ENCODE data around the gene ENTHD1.

ENTHD1 gene

DNA sequence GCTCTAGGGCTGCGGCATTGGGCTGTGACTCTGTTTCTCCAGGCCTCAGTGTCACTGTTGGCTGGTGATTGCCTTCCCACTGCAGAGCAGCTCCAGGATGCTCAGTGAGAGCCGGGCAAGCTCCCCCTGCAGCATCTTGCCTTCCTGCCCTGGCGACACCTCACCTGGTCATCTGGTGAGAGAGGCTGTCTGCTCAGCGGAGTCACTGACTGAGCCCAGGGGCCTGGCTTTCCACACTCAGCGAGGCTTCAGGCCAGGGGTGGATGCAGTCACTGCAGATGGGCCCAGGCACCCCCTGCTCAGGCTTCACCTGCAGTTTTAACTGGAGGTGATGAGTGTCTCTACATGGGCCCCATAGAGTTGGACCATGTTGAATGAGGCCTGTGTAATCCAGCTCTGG, 186.2 kb downstream of the ENTHD1 start:
- DNase-seq, result no peak

- no peak for DNase-seq
Measured at GRCh38 chr22:39706376-39707140, 187.0 kb downstream of the ENTHD1 start.

DNA sequence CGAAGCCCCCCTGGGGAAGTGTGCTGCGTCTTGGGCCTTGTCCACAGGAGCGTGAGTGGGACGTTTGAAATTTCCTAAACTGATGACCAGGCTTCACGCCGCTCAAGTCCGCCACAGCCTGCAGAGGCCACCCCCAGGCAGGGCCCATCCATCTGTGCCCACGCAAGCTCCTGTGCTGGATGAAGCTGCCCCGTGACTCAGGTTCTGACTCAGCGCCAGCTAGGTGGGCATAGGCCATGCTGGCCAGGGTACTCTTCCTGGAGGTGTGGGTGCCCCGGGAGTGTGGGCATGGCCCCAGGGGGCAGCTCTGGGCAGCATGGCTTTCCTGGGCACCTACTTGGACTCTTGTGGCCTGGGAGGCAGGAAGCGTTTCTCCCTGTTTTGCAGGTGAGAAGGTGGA, 188.2 kb downstream of the ENTHD1 start:
- DNase-seq, result no peak

DNA sequence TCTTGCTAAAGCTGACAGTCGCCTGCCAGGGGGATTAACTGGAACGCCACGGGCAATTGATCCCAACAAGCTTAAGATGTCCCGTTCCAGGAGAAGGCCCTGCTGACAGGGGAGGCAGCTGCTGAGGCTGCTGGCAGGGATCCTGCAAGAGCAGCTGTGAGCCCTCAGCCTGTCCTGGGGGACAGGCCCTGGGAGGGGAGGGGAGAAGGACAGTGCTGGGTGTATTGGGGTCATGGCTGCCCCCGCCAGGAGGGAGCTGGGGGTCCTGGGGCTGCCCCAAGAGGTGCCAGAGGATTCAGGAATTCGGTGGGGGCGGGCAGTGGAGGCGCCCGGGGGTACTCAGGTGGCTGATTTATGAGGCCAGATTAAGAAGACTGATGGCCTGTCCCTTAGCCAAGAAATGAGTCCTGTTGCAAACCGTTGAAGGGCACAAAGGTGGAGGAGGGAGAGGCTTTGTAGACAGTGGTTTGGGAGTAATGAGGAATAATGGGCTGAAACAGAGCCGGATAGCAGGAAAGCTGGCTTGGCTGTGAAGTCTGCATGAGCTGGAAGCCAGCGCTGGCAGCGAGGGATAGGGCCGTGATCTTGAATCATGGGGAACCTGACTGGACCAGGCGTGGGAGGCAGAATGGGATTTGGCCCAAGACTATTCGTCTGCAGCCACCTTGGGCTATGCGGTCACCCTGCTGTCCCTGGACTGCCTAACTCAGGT, 189.5 kb downstream of the ENTHD1 start:
- no peak for DNase-seq

- DNase-seq, result no peak
Measured at GRCh38 chr22:39703091-39703490, 190.5 kb downstream of the ENTHD1 start.

GRCh38 chr22:39700565-39700964, 193.0 kb downstream of the ENTHD1 start:
- DNase-seq, result no peak

- no peak for DNase-seq
Measured at GRCh38 chr22:39699631-39700360, 193.8 kb downstream of the ENTHD1 start.

- DNase-seq, result no peak
Measured at GRCh38 chr22:39697790-39698430, 195.7 kb downstream of the ENTHD1 start.

DNA sequence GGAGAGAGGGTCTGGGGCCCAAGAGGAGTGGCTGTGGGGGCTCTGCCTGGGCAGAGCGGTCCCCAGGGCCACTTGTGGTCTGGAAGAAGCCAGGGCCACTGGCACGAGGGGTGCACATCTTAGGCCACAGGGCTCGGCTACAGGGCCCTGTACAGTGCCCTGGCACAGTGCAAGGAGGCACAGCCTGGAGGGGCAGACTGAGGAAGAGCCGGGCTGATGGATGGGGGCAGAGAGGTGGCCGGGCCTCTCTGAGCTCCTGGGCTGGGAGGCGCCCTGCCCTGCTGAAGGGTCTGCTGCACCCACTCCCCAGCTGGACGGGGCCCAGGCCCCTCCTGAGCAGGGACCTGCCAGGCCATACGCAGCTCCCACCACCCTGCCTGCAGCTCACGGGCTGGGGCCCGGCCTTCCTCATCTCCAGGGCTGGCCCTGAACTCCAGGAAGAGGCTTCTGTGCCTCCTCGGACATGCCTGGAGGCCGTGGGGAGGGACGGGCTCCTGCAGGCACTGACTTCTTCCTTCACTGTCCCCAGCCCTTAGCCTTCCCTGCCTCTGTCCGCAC, 199.5 kb downstream of the ENTHD1 start:
- DNase-seq, result no peak

Measured in activated CD4-positive, alpha-beta T cell treated with anti-CD3 and anti-CD28 coated beads, Interleukin-2, amount 50 U/mL, for 4 hours (primary cell).